Measurements from ENCODE around the gene DHRS7.

GRCh38 chr14:60111732-60112131 is 53.5 kb downstream of the DHRS7 start:
- TF ChIP-seq ZNF274 (IDR thresholded peaks at IDR 0.05; ENCODE audit: low read depth, low read length): no peak
- no peak for TF ChIP-seq SUZ12 (IDR thresholded peaks at IDR 0.05; ENCODE audit: extremely low read depth, insufficient read depth, insufficient read length)
- no peak for TF ChIP-seq YY1 (IDR thresholded peaks at IDR 0.05; ENCODE audit: insufficient read depth, insufficient read length)
